Measurements from ENCODE around the gene ATP10A. TPM values are rescaled to one million over a fixed set of nuclear protein-coding genes. Genes with fewer than 3 reads are reported as not detected.

ATP10A gene
- polyA plus RNA-seq, 3 donors, result 0.71 to 3.9 (median 0.92) TPM

DNA sequence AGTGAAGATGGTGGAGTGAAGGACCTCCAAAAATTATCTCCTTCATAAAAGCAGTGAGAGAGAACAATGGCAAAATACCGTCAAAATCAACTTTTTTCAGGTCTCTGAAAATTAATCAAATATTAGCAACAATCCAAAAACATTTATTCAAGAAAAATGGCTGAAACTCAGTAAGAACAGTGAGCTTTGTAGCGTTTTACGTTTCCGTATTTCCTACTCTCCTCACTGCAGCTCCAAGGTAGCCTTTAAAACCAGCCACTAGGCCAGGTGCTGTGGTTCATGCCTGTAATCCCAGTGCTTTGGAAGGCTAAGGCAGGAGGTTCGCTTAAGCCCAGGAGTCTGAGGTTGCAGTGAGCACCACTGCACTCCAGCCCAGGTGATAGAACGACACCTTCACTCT lies 38.5 kb downstream of the ATP10A start:
- Histone ChIP-seq H3K4me3 (replicated peaks in 1 of 3; ENCODE audit: low read depth in 2 of 3, low read length in 3 of 3) (no peak overlapping the region), H3K9ac (ENCODE audit: insufficient read depth, low read length, poor library complexity, severe bottlenecking) (no peak overlapping the region), H3K9me3 (replicated peaks in 1 of 2; ENCODE audit: control insufficient read depth in 1 of 2, insufficient read depth in 1 of 2, low read length in 2 of 2) (no peaks in the 10 kb centered on the region), H3K4me2 (replicated peaks; ENCODE audit: extremely low read depth, low read length, poor library complexity, severe bottlenecking) (no peak overlapping the region), H2AFZ (ENCODE audit: insufficient read depth, low read depth, low read length, poor library complexity, severe bottlenecking) (no peak overlapping the region), H3K79me2 (ENCODE audit: insufficient read depth, low read length) (no peaks in the 10 kb centered on the region), H3K27ac (ENCODE audit: low read depth in 1 of 2, low read length in 2 of 2) (no peak overlapping the region), H3K4me1 (ENCODE audit: control insufficient read depth in 1 of 2, insufficient read depth in 2 of 2, low read length in 2 of 2) (no peaks in the 10 kb centered on the region), H4K20me1 (ENCODE audit: insufficient read depth, low read length) (no peaks in the 10 kb centered on the region), H3K36me3 (replicated peaks in 1 of 2; ENCODE audit: control insufficient read depth in 1 of 2, insufficient read depth in 2 of 2, low read length in 2 of 2) (no peaks in the 10 kb centered on the region), H3K27me3 (ENCODE audit: control insufficient read depth in 2 of 2, insufficient read depth in 2 of 2, low read length in 2 of 2) (no peaks in the 10 kb centered on the region)
- no peak overlapping the region for H3K4me3 Mint-ChIP-seq
- peaks cover 0 to 2% of the 10 kb centered on the region in 2 donors for H3K36me3 Mint-ChIP-seq
- H3K9me3 Mint-ChIP-seq, result peaks cover 0 to 7% (median 3%) of the 10 kb centered on the region in 7 donors
- H3K4me1 Mint-ChIP-seq, result no peaks in the 10 kb centered on the region
- TF ChIP-seq, protein P1, sequence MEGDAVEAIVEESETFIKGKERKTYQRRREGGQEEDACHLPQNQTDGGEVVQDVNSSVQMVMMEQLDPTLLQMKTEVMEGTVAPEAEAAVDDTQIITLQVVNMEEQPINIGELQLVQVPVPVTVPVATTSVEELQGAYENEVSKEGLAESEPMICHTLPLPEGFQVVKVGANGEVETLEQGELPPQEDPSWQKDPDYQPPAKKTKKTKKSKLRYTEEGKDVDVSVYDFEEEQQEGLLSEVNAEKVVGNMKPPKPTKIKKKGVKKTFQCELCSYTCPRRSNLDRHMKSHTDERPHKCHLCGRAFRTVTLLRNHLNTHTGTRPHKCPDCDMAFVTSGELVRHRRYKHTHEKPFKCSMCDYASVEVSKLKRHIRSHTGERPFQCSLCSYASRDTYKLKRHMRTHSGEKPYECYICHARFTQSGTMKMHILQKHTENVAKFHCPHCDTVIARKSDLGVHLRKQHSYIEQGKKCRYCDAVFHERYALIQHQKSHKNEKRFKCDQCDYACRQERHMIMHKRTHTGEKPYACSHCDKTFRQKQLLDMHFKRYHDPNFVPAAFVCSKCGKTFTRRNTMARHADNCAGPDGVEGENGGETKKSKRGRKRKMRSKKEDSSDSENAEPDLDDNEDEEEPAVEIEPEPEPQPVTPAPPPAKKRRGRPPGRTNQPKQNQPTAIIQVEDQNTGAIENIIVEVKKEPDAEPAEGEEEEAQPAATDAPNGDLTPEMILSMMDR (IDR thresholded peaks at IDR 0.05), result no peak
- intact Hi-C loops (cut with micrococcal nuclease), result no loop called here
- peak overlapping the region in 1 of 7 donors; percentile 25 for H3K27ac Mint-ChIP-seq
- DNase-seq, result no peak
- WGBS (ENCODE audit: insufficient coverage), result 100% methylated on average over 2 of the region's 6 CpGs
- peaks cover 0 to 3% (median 1%) of the 10 kb centered on the region in 3 donors for H3K27me3 Mint-ChIP-seq (ENCODE audit: low read depth in 3 of 3)

DNA sequence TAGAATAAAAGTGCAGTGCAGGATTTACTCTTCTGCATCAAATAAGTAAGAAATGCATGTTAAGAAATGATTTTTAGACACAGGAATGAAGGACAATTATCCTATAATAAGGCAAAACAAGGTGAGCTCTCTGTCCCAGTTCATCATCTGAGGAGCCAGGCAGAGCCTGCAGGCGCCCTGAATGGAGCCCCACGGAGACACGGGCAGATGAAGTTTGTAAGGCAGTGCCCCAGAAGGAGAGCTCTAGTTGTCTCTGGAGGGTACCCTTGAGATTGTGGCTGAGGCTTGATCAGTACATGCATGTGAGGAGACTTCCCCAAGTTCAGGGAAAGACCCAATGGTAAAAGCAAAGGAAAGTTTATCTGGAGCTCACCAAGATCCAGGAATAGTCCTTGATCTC lies 50.3 kb downstream of the ATP10A start:
- H3K79me2 ChIP-seq (ENCODE audit: insufficient read depth, low read length), result no peaks in the 10 kb centered on the region
- no peak overlapping the region for H3K27ac ChIP-seq (ENCODE audit: low read depth in 1 of 2, low read length in 2 of 2)
- no peak overlapping the region for H3K4me3 ChIP-seq (replicated peaks in 1 of 3; ENCODE audit: low read depth in 2 of 3, low read length in 3 of 3)
- peaks cover 2 to 7% (median 5%) of the 10 kb centered on the region in 3 donors for H3K27me3 Mint-ChIP-seq (ENCODE audit: low read depth in 3 of 3)
- intact Hi-C loops (cut with micrococcal nuclease), result no loop called here
- H3K9me3 ChIP-seq (replicated peaks in 1 of 2; ENCODE audit: control insufficient read depth in 1 of 2, insufficient read depth in 1 of 2, low read length in 2 of 2), result no peaks in the 10 kb centered on the region
- no peak overlapping the region for H3K9ac ChIP-seq (ENCODE audit: insufficient read depth, low read length, poor library complexity, severe bottlenecking)
- peaks cover 10% of the 10 kb centered on the region for H3K4me1 Mint-ChIP-seq
- H3K36me3 ChIP-seq (replicated peaks in 1 of 2; ENCODE audit: control insufficient read depth in 1 of 2, insufficient read depth in 2 of 2, low read length in 2 of 2), result no peaks in the 10 kb centered on the region
- no peaks in the 10 kb centered on the region for H3K36me3 Mint-ChIP-seq
- H3K27me3 ChIP-seq (ENCODE audit: control insufficient read depth in 2 of 2, insufficient read depth in 2 of 2, low read length in 2 of 2), result no peaks in the 10 kb centered on the region
- TF ChIP-seq, protein P1 (IDR thresholded peaks at IDR 0.05), result no peak
- no peak overlapping the region for H2AFZ ChIP-seq (ENCODE audit: insufficient read depth, low read depth, low read length, poor library complexity, severe bottlenecking)
- H4K20me1 ChIP-seq (ENCODE audit: insufficient read depth, low read length), result no peaks in the 10 kb centered on the region
- H3K4me1 ChIP-seq (ENCODE audit: control insufficient read depth in 1 of 2, insufficient read depth in 2 of 2, low read length in 2 of 2), result peaks cover 7 to 13% of the 10 kb centered on the region in 2 donors
- DNase-seq, result no peak
- no peak overlapping the region for H3K4me3 Mint-ChIP-seq
- no peak overlapping the region for H3K27ac Mint-ChIP-seq
- WGBS (ENCODE audit: insufficient coverage), result no CpG with 5 or more reads among the region's 3 CpGs
- no peak overlapping the region for H3K4me2 ChIP-seq (replicated peaks; ENCODE audit: extremely low read depth, low read length, poor library complexity, severe bottlenecking)
- no peaks in the 10 kb centered on the region for H3K9me3 Mint-ChIP-seq

All from CD14-positive monocyte (primary cell).